Measurements from ENCODE around the gene MYO18B.

MYO18B gene

DNA sequence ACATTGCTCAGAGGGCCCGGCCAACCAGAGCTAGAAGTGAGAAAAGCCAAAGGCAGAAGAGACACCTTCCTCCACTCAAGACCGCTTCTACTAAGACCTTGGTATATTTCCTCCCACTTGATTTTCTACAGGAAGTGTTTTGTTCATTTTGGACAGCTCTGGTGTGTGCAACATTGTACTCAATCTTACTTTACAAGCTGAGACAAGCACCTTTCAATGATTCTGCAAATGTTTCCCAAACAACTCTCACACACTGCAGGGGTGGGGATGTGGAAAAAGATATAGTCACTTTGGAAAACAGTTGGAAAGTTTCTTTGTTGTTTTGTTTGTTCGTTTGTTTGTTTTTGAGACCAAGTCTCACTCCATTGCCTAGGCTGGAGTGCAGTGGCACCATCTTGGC, 15.7 kb downstream of the MYO18B start:
- TF ChIP-seq, protein P1, sequence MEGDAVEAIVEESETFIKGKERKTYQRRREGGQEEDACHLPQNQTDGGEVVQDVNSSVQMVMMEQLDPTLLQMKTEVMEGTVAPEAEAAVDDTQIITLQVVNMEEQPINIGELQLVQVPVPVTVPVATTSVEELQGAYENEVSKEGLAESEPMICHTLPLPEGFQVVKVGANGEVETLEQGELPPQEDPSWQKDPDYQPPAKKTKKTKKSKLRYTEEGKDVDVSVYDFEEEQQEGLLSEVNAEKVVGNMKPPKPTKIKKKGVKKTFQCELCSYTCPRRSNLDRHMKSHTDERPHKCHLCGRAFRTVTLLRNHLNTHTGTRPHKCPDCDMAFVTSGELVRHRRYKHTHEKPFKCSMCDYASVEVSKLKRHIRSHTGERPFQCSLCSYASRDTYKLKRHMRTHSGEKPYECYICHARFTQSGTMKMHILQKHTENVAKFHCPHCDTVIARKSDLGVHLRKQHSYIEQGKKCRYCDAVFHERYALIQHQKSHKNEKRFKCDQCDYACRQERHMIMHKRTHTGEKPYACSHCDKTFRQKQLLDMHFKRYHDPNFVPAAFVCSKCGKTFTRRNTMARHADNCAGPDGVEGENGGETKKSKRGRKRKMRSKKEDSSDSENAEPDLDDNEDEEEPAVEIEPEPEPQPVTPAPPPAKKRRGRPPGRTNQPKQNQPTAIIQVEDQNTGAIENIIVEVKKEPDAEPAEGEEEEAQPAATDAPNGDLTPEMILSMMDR (IDR thresholded peaks at IDR 0.05; ENCODE audit: low read depth, low read length): no peak
- no peak overlapping the region for H3K4me3 ChIP-seq (ENCODE audit: low read depth, low read length)

DNA sequence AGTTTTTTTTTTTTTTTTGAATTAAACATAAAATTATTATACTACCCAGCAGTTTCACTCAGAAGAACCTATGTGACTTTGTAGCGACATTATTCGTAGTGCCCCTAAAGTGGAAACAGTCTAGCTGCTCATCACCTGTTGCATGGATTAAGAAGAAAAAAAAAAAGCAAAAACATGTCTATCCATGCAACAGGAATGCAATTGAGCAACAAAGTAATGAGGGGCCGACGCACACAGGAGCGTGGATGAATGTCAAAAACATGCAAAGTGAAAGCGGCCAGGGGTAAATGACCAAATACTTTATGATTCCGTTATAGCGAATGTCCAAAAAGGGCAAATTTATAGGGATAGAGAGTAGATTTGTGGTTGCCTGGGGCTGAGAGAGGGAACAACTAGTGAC, 16.3 kb downstream of the MYO18B start:
- no peak overlapping the region for H3K4me3 ChIP-seq (ENCODE audit: low read depth, low read length)
- TF ChIP-seq, protein P1 (IDR thresholded peaks at IDR 0.05; ENCODE audit: low read depth, low read length): no peak

DNA sequence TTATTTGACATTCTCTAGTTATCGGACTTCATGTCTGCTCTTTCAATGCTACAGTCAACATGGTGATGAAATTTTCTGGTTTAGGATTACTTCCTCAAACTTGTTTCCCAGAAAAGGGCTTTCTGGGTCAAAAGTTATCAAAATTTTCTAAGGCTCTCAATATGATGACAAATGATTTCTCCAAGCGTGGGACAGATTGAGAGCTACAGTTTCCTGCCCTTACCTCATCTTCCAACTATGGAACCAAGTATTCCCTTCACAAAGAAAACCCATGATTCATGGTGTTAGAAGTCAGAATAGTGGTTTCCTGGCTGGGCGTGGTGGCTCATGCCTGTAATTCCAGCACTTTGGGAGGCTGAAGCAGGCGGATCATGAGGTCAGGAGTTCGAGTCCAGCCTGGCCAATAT, 17.8 kb downstream of the MYO18B start:
- TF ChIP-seq, protein P1 (IDR thresholded peaks at IDR 0.05; ENCODE audit: low read depth, low read length): no peak
- H3K4me3 ChIP-seq (ENCODE audit: low read depth, low read length): no peak overlapping the region

DNA sequence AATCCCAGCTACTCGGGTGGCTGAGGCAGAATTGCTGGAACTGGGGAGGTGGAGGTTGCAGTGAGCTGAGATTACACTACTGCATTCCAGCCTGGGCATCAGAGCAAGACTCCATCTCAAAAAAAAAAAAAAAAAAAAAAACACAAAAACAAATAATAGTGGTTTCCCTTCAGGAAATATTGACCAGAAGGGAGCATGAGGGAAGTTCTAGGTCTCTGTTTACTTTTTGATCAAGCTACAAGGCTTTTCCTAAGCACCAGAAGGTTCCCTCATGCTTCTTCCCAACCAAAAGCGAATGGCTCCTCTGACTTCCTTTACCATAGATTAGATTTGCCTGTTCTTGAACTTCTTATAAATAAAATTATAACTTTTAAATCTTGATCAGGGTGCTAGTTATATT, 18.3 kb downstream of the MYO18B start:
- TF ChIP-seq, protein P1 (IDR thresholded peaks at IDR 0.05; ENCODE audit: low read depth, low read length): no peak
- no peak overlapping the region for H3K4me3 ChIP-seq (ENCODE audit: low read depth, low read length)

DNA sequence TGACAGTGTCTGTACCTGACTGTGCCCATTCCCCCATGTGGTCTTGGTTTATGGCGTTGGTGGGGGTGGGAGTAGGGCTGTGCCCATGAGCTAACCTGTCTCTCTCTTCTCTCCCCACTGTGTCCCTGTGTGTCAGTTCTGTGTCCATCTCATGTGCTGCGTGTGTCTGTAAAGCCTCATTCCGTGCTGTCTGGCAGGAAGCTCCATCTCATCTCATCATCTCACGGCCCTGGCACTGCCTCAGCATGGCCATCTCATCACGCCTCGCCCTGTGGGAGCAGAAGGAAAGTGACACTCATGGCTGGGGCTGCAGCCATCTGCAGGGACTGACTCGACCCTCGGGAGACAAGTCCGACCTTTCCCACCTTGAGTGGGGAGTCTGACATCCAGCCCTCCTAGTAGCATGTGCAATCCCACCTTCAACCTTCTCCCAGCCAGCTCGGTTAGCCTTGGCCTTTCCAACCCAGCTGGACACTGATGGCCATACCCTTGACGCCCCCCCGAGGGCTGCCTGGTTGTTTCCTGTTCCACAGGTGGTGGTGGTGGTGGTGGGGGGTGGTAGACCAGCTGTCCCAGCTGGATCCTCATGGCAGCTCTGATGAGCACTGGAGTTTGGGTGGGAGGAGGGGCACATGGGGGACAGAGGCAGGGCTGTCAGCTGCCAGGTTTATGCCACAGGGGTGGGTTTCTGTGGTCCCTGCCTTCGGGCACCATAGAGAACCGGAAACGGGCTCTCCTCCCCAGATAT, 19.0 kb downstream of the MYO18B start:
- TF ChIP-seq, protein P1 (IDR thresholded peaks at IDR 0.05; ENCODE audit: low read depth, low read length): no peak
- H3K4me3 ChIP-seq (ENCODE audit: low read depth, low read length): no peak overlapping the region

DNA sequence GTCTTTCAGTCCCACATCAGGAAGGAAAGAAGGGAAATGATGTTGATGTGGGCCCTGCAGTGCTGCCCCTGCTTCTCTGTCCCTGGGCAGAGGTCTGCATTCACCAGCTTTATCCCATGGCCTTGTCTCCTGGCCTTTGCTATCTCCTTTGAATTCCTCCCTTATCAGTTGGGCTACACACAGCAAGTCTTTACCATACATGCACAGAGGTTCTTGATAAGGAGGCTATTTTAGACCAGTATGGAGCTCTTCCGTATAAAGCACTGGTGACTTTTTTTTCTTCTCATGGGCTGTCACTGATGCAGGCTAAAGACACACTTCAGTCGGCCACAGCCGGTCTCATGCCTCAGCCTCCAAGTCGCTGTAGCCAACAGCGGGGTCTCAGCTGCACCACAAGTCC, 20.2 kb downstream of the MYO18B start:
- TF ChIP-seq, protein P1 (IDR thresholded peaks at IDR 0.05; ENCODE audit: low read depth, low read length): no peak
- no peak overlapping the region for H3K4me3 ChIP-seq (ENCODE audit: low read depth, low read length)

DNA sequence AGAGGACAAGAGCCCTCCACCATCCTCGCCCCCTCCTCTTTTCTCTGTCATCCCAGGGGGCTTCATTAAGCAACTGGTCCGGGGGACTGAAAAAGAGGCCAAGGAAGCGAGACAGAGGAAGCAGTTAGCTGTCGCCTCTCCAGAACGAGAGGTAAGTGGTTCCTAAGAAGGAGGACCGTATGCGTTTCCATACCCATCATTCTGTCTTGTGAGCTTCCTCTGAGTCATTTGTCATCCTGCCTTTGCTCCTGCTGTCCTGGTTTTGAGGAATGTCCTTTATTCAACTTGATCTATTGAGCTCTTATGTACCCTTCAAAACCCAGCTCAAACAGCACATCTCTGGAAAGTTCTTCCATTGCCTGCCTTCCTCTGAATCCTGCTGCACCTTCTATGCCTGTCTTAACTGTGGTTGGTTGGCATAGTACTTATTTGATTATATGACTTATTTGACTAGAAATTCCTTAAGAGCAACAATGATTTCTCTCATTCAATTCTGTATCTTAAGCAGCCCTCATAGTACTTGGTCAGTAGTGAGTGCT, 21.3 kb downstream of the MYO18B start:
- TF ChIP-seq, protein P1 (IDR thresholded peaks at IDR 0.05; ENCODE audit: low read depth, low read length): no peak

More for the DNA sequence above, 21.3 kb downstream of the MYO18B start:
- no peak overlapping the region for H3K4me3 ChIP-seq (ENCODE audit: low read depth, low read length)

All from WI38 (cell line).